ENCODE results near the gene ATP5MG. TPM values are rescaled to one million over a fixed set of nuclear protein-coding genes. Genes with fewer than 3 reads are reported as not detected.

ATP5MG gene
- total RNA-seq, 1 experiment from 2014 or later: 205 TPM

GRCh38 chr11:118443590-118444218, 42.3 kb downstream of the ATP5MG start:
- Histone ChIP-seq H2AFZ (ENCODE audit: low read depth, low read length, poor library complexity, severe bottlenecking) (no peak overlapping the region), H3K36me3 (ENCODE audit: control insufficient read depth in 1 of 2, insufficient read depth in 2 of 2, low read length in 2 of 2) (no peaks in the 10 kb centered on the region), H3K4me2 (ENCODE audit: low read length) (no peak overlapping the region), H3K9me2 (ENCODE audit: insufficient read depth) (no peaks in the 10 kb centered on the region), H3K4me1 (ENCODE audit: control insufficient read depth in 1 of 2, insufficient read depth in 2 of 2, low read length in 2 of 2) (peaks cover 0 to 13% of the 10 kb centered on the region in 2 experiments; a peak in 2 of 4 replicates), H3K9me3 (ENCODE audit: control insufficient read depth in 1 of 2, insufficient read depth in 1 of 2, low read depth in 1 of 2, low read length in 2 of 2) (no peaks in the 10 kb centered on the region), H3K9ac (ENCODE audit: low read length) (no peak overlapping the region), H3K27ac (ENCODE audit: low read depth, low read length) (no peak overlapping the region), H4K20me1 (ENCODE audit: insufficient read depth) (peaks cover 23% of the 10 kb centered on the region), H3K4me3 (replicated peaks in 1 of 2; ENCODE audit: low read depth in 1 of 2, low read length in 2 of 2) (no peak overlapping the region), H3K27me3 (ENCODE audit: insufficient read depth, low read length) (no peaks in the 10 kb centered on the region), H3K79me2 (ENCODE audit: insufficient read depth, low read length) (peaks cover 97% of the 10 kb centered on the region)
- TF ChIP-seq ZFX (IDR thresholded peaks at IDR 0.05) (no peak), EGR1 (IDR thresholded peaks at IDR 0.05; ENCODE audit: low read depth) (no peak), ELF1 (IDR thresholded peaks at IDR 0.05; ENCODE audit: borderline replicate concordance, low read depth) (no peak), FOSL1 (IDR thresholded peaks at IDR 0.05; ENCODE audit: low read depth) (no peak), EZH2 (IDR thresholded peaks at IDR 0.05) (no peak), SP1 (IDR thresholded peaks at IDR 0.05; ENCODE audit: low read depth) (no peak), POLR2A (IDR thresholded peaks at IDR 0.05; ENCODE audit: borderline replicate concordance, extremely low read depth, insufficient read depth, insufficient read length) (no peak), ZNF274 (IDR thresholded peaks at IDR 0.05; ENCODE audit: low read depth, low read length) (no peak), POLR2AphosphoS5 (IDR thresholded peaks at IDR 0.05; ENCODE audit: low read depth, low read length) (no peak), YY1 (IDR thresholded peaks at IDR 0.05; ENCODE audit: extremely low read depth, insufficient replicate concordance, low read depth, low read length) (no peak), SIN3A (IDR thresholded peaks at IDR 0.05; ENCODE audit: low read depth) (no peak), CEBPB (IDR thresholded peaks at IDR 0.05; ENCODE audit: low read depth) (no peak), TCF7L2 (IDR thresholded peaks at IDR 0.05; ENCODE audit: borderline replicate concordance, extremely low read depth, insufficient read depth, insufficient read length) (no peak), ATF3 (IDR thresholded peaks at IDR 0.05) (no peak), CBX3 (IDR thresholded peaks at IDR 0.05; ENCODE audit: low read depth) (no peak), JUND (IDR thresholded peaks at IDR 0.05) (no peak)
- TF ChIP-seq, protein P1, sequence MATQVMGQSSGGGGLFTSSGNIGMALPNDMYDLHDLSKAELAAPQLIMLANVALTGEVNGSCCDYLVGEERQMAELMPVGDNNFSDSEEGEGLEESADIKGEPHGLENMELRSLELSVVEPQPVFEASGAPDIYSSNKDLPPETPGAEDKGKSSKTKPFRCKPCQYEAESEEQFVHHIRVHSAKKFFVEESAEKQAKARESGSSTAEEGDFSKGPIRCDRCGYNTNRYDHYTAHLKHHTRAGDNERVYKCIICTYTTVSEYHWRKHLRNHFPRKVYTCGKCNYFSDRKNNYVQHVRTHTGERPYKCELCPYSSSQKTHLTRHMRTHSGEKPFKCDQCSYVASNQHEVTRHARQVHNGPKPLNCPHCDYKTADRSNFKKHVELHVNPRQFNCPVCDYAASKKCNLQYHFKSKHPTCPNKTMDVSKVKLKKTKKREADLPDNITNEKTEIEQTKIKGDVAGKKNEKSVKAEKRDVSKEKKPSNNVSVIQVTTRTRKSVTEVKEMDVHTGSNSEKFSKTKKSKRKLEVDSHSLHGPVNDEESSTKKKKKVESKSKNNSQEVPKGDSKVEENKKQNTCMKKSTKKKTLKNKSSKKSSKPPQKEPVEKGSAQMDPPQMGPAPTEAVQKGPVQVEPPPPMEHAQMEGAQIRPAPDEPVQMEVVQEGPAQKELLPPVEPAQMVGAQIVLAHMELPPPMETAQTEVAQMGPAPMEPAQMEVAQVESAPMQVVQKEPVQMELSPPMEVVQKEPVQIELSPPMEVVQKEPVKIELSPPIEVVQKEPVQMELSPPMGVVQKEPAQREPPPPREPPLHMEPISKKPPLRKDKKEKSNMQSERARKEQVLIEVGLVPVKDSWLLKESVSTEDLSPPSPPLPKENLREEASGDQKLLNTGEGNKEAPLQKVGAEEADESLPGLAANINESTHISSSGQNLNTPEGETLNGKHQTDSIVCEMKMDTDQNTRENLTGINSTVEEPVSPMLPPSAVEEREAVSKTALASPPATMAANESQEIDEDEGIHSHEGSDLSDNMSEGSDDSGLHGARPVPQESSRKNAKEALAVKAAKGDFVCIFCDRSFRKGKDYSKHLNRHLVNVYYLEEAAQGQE (IDR thresholded peaks at IDR 0.05; ENCODE audit: low read depth): no peak
- TF ChIP-seq, protein P2, sequence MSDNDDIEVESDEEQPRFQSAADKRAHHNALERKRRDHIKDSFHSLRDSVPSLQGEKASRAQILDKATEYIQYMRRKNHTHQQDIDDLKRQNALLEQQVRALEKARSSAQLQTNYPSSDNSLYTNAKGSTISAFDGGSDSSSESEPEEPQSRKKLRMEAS (IDR thresholded peaks at IDR 0.05): no peak
- TF ChIP-seq, protein P3, sequence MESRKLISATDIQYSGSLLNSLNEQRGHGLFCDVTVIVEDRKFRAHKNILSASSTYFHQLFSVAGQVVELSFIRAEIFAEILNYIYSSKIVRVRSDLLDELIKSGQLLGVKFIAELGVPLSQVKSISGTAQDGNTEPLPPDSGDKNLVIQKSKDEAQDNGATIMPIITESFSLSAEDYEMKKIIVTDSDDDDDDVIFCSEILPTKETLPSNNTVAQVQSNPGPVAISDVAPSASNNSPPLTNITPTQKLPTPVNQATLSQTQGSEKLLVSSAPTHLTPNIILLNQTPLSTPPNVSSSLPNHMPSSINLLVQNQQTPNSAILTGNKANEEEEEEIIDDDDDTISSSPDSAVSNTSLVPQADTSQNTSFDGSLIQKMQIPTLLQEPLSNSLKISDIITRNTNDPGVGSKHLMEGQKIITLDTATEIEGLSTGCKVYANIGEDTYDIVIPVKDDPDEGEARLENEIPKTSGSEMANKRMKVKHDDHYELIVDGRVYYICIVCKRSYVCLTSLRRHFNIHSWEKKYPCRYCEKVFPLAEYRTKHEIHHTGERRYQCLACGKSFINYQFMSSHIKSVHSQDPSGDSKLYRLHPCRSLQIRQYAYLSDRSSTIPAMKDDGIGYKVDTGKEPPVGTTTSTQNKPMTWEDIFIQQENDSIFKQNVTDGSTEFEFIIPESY (IDR thresholded peaks at IDR 0.05; ENCODE audit: extremely low read depth, insufficient replicate concordance, low read length): no peak
- RAD21 ChIA-PET (ENCODE audit: low non-redundant PET in 1 of 2, low total read pairs in 2 of 2, uncharacterized antibody in 2 of 2, unreplicated experiment in 2 of 2): no interaction called here
- BruUV-seq (replicated peaks): no TSS peak
- POLR2A ChIA-PET: no interaction called here
- ATAC-seq: no peak
- CTCF ChIA-PET: no interaction called here
- intact Hi-C loops (cut with micrococcal nuclease): no loop called here
- DNase-seq (ENCODE audit: low read depth, low spot score): no peak
